HL-60 (cell line): ENCODE results near the gene SIAH3.

Source experiments
- CTCF ChIP-seq: IDR thresholded peaks from one replicate; pipeline ENCODE4 v1.5.1; 2011; ENCODE audit warnings: low read length, control low read depth, inconsistent platforms; ENCODE audit not compliant: insufficient read depth
- POLR2AphosphoS5 ChIP-seq: IDR thresholded peaks from 2 replicates; pipeline ENCODE4 v1.6.1; 2012; ENCODE audit warnings: low read depth
- REST ChIP-seq: IDR thresholded peaks from 2 replicates; pipeline ENCODE4 v1.6.1; 2012; ENCODE audit warnings: low read depth; ENCODE audit not compliant: insufficient replicate concordance

GRCh38 chr13:45833242-45833641 lies 18.3 kb downstream of the SIAH3 start:
- TF ChIP-seq CTCF (no peak), POLR2AphosphoS5 (no peak), REST (no peak)
